Small intestine (tissue), 7 donors: ENCODE data around the gene PIGB. TPM values are rescaled to one million over a fixed set of nuclear protein-coding genes. Genes with fewer than 3 reads are reported as not detected.
"Not testable (repeated sequence)": the region's sequence is repeated elsewhere in the genome, so short reads cannot be mapped to it uniquely, and the experiment has no call there.

ENCODE experiments used
- DNase-seq, 2 donors: peaks; one replicate each; pipeline versions ENCODE4 v3.0.0 to v3.0.0-alpha.2; 2013
- FAIRE-seq: peaks from 2 replicates; lab custom pipeline; 2012; peaks lifted over from hg19 to GRCh38; lab: Jason Lieb, UNC
- H3K27ac ChIP-seq, 3 donors: one replicate each; pipeline ENCODE4 v1.5.1; 2013; ENCODE audit warnings: low read length in 2 of 3, mild to moderate bottlenecking in 2 of 3, control low read depth in 1 of 3, inconsistent platforms in 1 of 3, low read depth in 1 of 3, moderate library complexity in 1 of 3
- H3K27me3 ChIP-seq, 3 donors: one replicate each; pipeline ENCODE4 v1.6.1; 2013; ENCODE audit warnings: low read length in 3 of 3, inconsistent platforms in 1 of 3; ENCODE audit not compliant: control insufficient read depth in 3 of 3, insufficient read depth in 3 of 3
- H3K36me3 ChIP-seq, 3 donors: one replicate each; pipeline ENCODE4 v1.6.1; 2013; ENCODE audit warnings: low read length in 3 of 3, inconsistent platforms in 1 of 3, low read depth in 1 of 3, mild to moderate bottlenecking in 1 of 3, moderate library complexity in 1 of 3; ENCODE audit not compliant: control insufficient read depth in 3 of 3, insufficient read depth in 2 of 3
- H3K4me1 ChIP-seq, 3 donors: one replicate each; pipeline ENCODE4 v1.6.1; 2013; ENCODE audit warnings: low read length in 2 of 3, inconsistent platforms in 1 of 3, low read depth in 1 of 3, mild to moderate bottlenecking in 1 of 3, moderate library complexity in 1 of 3; ENCODE audit not compliant: control insufficient read depth in 3 of 3, insufficient read depth in 2 of 3
- H3K4me3 ChIP-seq, 3 donors: one replicate each; pipeline ENCODE4 v1.5.1; 2013; ENCODE audit warnings: low read length in 3 of 3, control low read depth in 1 of 3, inconsistent platforms in 1 of 3, low read depth in 1 of 3, mild to moderate bottlenecking in 1 of 3, moderate library complexity in 1 of 3
- H3K9me3 ChIP-seq, 2 donors: one replicate each; pipeline ENCODE4 v1.6.1; 2013; ENCODE audit warnings: low read depth in 1 of 2, low read length in 1 of 2; ENCODE audit not compliant: control insufficient read depth in 2 of 2, insufficient read depth in 1 of 2
- WGBS, 3 donors: extraction: QIAGEN DNeasy Blood & Tissue Kit; methylation state at CpG; one replicate each; pipeline ENCODE4 v1.1.7; 2013; 5-methylcytosine and 5-hydroxymethylcytosine counted together
- polyA plus RNA-seq, 4 donors: library from polyadenylated mRNA; stranded (reverse) in 3 of 4; unstranded in 1 of 4; fragments of 200-250 nt in 3 of 4; fragments of 120-200 nt in 1 of 4; gene quantifications; one replicate each; pipeline versions ENCODE4 v1.2.1 to v1.2.3, GENCODE V29; 2013
- donor health status: healthy with polysubstance abuse.
- donor health status: control.
- donor health status: control.
- donor health status: Bipolar disorder and iron deficiency.
- donor health status: healthy.

Gene PIGB
- polyA plus RNA-seq, 4 donors, result 9.7 to 20.1 (median 12.6) TPM

DNA sequence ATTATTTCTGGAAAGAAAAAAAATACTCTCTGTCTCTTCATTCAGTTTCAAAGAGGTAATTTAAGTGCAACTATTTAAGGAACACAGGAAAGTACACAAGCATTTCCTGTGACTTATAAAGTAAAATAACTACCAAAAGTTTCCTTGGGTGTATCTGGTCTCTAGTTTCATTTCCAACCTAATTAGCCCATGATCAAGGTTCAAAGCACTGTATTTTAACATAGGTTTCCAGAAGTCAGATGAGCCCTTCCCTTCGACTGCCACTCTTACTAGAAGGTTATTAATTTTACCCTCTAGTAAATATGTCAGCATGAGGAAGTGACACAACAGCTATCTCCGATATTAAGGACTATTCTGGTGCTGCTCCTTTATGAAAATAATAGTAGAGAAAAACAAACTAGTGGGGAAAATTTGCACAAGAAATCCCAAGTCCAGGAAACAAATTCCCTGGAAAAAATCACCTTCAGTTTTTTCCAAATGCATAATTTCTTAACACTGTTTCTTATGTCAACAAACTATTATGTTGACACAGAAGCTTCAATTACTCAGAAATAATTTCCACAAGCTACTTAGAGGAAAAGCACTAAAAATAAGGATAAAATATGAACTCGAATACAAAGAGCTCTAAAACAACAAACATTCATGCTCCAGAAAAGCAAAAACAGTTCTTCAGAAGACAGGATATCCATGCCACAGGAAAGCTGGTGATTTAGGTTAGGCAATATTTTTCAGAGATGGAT lies 53.8 kb downstream of the PIGB start:
- FAIRE-seq, result no peak
- H3K4me3 ChIP-seq, result no peak overlapping the region
- no peaks in the 10 kb centered on the region for H3K4me1 ChIP-seq
- H3K27me3 ChIP-seq, result no peaks in the 10 kb centered on the region
- peaks cover 2 to 11% (median 9%) of the 10 kb centered on the region in 3 donors for H3K36me3 ChIP-seq
- 21 to 30% (median 24%) methylated on average over 3 of the region's 3 CpGs for WGBS, 3 donors
- no peak overlapping the region for H3K27ac ChIP-seq
- no peaks in the 10 kb centered on the region for H3K9me3 ChIP-seq
- DNase-seq, result peak; percentile 20 to 25

DNA sequence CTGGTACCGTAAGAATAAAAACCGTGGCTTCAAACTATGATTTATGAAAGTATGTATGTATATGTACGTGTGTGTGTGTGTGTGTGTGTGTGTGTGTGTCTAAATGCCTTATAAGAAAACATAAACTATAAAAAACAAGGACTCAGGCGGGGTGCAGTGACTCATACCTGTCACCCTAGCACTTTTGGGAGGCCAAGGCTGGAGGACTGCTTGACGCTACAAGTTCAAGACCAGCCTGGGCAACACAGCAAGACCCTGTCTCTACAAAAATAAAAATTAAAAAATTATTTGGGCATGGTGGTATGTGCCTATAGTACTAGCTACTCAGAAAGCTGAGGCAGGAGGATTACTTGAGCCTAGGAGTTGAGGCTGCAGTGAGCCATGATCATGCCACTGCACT lies 60.1 kb downstream of the PIGB start:
- Histone ChIP-seq H3K36me3 (peaks cover 0 to 16% (median 14%) of the 10 kb centered on the region in 3 donors), H3K4me1 (no peaks in the 10 kb centered on the region), H3K9me3 (no peaks in the 10 kb centered on the region), H3K27ac (no peak overlapping the region), H3K27me3 (no peaks in the 10 kb centered on the region), H3K4me3 (no peak overlapping the region)
- DNase-seq (no peak), FAIRE-seq (no peak)
- WGBS, 3 donors, result 87 to 92% (median 92%) methylated on average over 5 of the region's 5 CpGs

DNA sequence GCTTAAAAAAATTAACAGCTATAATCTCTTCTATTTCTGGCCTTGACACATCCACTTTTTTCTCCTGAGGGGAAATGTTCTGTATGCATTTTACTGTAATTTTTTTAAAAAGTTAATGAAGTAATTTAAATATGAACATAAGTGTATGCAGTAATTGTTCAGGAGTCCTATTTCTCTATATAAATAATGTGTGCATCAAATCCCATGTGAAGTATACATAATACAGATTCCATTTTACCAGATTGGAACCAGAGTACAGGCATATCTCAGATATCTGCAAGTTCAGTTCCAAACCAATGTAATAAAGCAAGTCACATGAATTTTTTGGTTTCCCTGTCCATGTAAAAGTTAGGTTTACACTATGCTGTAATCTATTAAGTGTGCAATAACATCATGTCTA lies 62.6 kb downstream of the PIGB start:
- no peak overlapping the region for H3K27ac ChIP-seq
- H3K27me3 ChIP-seq, result no peaks in the 10 kb centered on the region
- no peak overlapping the region for H3K4me3 ChIP-seq
- FAIRE-seq, result no peak
- no peaks in the 10 kb centered on the region for H3K9me3 ChIP-seq
- no peaks in the 10 kb centered on the region for H3K4me1 ChIP-seq
- peaks cover 3 to 15% (median 14%) of the 10 kb centered on the region in 3 donors for H3K36me3 ChIP-seq
- no peak for DNase-seq

- WGBS, 3 donors, result 96 to 98% (median 97%) methylated on average over 2 of the region's 2 CpGs
- H3K4me3 ChIP-seq, result no peak overlapping the region
- H3K4me1 ChIP-seq, result no peaks in the 10 kb centered on the region
- FAIRE-seq, result no peak
- no peak overlapping the region for H3K27ac ChIP-seq
- DNase-seq, result no peak
- no peaks in the 10 kb centered on the region for H3K9me3 ChIP-seq
- no peaks in the 10 kb centered on the region for H3K27me3 ChIP-seq
- peaks cover 3 to 12% (median 10%) of the 10 kb centered on the region in 3 donors for H3K36me3 ChIP-seq
Measured at GRCh38 chr15:55383687-55384086, 64.7 kb downstream of the PIGB start.

GRCh38 chr15:55387027-55387426 lies 68.0 kb downstream of the PIGB start:
- DNase-seq (no peak), FAIRE-seq (no peak)
- H3K9me3 ChIP-seq, result no peaks in the 10 kb centered on the region
- no peak overlapping the region for H3K4me3 ChIP-seq
- H3K27me3 ChIP-seq, result no peaks in the 10 kb centered on the region
- H3K4me1 ChIP-seq, result no peaks in the 10 kb centered on the region
- no peak overlapping the region for H3K27ac ChIP-seq
- H3K36me3 ChIP-seq, result peaks cover 3 to 7% (median 5%) of the 10 kb centered on the region in 3 donors

- H3K4me1 ChIP-seq, result no peaks in the 10 kb centered on the region
- DNase-seq (no peak), FAIRE-seq (no peak)
- H3K27ac ChIP-seq, result no peak overlapping the region
- no peaks in the 10 kb centered on the region for H3K9me3 ChIP-seq
- H3K36me3 ChIP-seq, result peaks cover 3 to 5% (median 3%) of the 10 kb centered on the region in 3 donors
- H3K4me3 ChIP-seq, result no peak overlapping the region
- H3K27me3 ChIP-seq, result no peaks in the 10 kb centered on the region
Measured at GRCh38 chr15:55389264-55389607, 70.2 kb downstream of the PIGB start.

- no peak for DNase-seq
- H3K27me3 ChIP-seq, result no peaks in the 10 kb centered on the region
- FAIRE-seq, result no peak
- 100% methylated on average over 1 of the region's 1 CpG for WGBS, 3 donors
- no peaks in the 10 kb centered on the region for H3K36me3 ChIP-seq
- H3K9me3 ChIP-seq, result peaks cover 0 to 3% of the 10 kb centered on the region in 2 donors
- H3K4me3 ChIP-seq, result no peak overlapping the region
- no peak overlapping the region for H3K27ac ChIP-seq
- peaks cover 0 to 3% (median 0%) of the 10 kb centered on the region in 3 donors for H3K4me1 ChIP-seq
Measured at GRCh38 chr15:55394694-55395093, 75.7 kb downstream of the PIGB start.

- DNase-seq, result no peak
- no peak overlapping the region for H3K27ac ChIP-seq
- WGBS, 3 donors, result 95 to 96% (median 95%) methylated on average over 5 of the region's 5 CpGs
- no peaks in the 10 kb centered on the region for H3K36me3 ChIP-seq
- H3K27me3 ChIP-seq, result no peaks in the 10 kb centered on the region
- no peak overlapping the region for H3K4me3 ChIP-seq
- H3K9me3 ChIP-seq, result peaks cover 0 to 3% of the 10 kb centered on the region in 2 donors
- no peak for FAIRE-seq
- H3K4me1 ChIP-seq, result peaks cover 0 to 5% (median 0%) of the 10 kb centered on the region in 3 donors
Measured at GRCh38 chr15:55398243-55398642, 79.2 kb downstream of the PIGB start.

DNA sequence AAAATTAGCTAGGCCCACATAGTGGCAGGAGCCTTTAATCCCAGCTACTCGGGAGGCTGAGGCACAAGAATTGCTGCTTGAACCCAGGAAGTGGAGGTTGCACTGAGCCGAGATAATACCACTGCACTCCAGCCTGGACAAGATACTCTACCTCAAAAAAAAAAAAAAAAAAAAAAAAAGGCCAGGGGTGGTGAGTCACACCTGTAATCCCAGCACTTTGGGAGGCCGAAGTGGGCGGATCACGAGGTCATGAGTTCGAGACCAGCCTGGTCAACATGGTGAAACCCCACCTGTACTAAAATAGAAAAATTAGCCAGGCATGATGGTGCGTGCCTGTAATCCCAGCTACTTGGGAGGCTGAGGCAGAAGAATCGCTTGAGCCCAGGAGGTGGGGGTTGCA lies 81.0 kb downstream of the PIGB start:
- not testable (repeated sequence) for H3K27ac ChIP-seq, H3K4me1 ChIP-seq, H3K9me3 ChIP-seq, FAIRE-seq, H3K4me3 ChIP-seq, DNase-seq, H3K27me3 ChIP-seq, H3K36me3 ChIP-seq
- 85 to 93% (median 90%) methylated on average over 8 of the region's 8 CpGs for WGBS, 3 donors
